ENCODE measurements around the gene SLC39A8.

GRCh38 chr4:102354671-102355454 is 9.6 kb upstream of the SLC39A8 start:
- TF ChIP-seq CTCF (IDR thresholded peaks at IDR 0.05; ENCODE audit: poor library complexity, severe bottlenecking) (no peak), EZH2 (IDR thresholded peaks at IDR 0.05; ENCODE audit: borderline replicate concordance, insufficient read depth, low read length, poor library complexity, severe bottlenecking) (no peak)

Data from neural cell (in vitro differentiated cells).